SK-N-DZ (cell line): ENCODE data around the gene DNER.

Source experiments
- DNase-seq: peaks from one replicate; pipeline ENCODE4 v3.0.0-alpha.2; 2015; ENCODE audit warnings: low spot score

Gene DNER

DNA sequence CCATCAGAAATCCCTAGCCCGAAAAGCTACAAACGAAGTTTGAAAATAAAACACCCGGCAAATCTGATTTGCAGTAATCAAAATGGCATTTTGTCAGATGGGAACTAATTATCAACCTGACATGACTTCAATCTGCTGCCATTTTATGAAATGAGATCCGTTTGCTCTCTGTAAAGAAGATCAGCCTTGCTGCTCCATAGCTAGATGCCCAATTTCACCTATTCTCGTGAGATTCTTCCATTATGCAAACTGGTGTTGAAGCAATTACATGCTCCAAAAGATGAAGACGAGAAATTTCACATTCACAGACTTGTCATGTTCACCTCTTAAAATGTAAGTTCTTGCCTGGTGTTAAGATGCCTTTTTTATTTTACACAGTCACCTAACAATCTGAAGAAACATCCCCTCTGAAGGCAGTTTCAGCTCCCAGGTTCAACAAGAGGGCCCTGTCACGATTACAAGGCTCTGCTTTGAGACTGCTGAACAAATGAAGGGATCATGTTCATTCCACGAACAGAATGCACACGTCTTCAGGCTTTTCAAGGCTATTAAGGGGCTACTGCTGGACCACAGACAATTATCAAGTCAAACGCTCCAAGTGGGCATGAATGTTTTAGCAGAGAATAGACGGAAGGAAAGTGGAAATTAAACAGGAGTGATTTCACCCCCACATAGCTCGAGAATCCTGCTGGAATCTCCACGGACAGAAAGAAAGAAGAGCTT, 270.6 kb downstream of the DNER start:
- DNase-seq, result no peak

DNA sequence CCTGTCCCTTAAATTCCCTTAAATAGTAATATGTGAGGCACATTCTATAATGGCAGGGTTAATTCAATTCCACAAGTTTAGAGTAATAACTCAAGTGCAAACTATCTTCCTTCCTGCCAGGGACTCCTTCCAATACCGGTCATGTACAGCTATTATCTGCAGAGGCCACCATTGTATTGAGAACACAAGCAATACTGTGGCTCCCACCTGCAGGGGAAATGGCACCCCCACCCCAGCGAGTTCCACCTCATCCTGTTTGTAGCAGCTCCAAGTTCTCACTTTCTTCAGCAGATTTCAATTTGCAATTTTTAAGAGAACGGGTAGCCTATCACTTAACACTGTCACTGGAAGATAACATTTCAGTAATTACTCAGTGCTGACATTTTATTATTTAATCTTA, 271.2 kb downstream of the DNER start:
- no peak for DNase-seq

DNA sequence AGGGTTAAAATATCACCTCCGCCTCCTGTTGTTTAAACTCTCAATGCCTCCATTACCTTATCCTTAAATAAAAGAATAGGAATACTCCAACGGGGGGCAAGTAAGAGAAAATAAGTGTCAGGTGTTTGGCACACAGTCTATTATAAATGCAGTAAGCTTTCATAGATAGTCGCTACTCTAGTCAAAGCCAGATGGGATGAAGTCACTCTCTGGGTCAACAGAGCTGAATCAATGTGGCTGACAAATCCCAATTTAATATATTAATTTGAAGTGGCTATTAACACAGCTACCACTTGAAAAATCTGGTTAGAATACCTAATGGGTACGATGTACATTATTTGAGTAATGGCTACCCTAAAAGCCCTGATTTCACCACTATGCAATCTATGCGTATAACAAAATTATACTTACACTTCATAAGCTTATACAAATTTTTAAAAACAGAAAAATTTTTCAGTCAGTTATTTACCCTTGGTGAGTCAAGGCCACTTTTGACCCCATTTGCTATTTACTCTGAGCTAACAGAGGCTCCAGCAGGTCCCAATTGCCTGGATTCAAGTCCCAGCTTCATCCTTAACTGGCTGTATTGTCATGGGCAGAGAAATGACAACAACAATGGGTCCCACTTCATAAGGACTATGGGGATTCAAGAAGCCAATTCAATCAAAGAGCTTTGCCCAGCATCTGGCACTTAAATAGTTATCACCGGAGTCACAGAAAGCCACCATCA, 275.8 kb downstream of the DNER start:
- DNase-seq, result no peak

DNA sequence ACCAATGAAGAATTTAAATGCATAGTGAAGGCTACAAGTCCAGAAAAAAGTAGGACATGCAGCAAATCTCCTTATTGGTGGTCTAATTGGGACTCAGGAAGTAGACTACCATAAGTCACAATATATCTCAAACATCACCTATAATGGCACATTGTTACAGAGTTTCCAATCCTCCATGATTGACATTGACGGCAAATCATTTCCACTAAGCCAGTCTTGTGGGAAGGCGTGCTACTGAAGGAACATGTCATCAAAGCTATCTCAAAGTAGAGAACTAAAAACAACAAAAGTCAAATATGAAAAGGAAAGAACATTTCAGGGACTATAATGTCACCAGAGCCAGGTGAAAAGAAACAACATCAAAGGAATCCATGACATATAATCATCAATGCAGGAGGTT, 276.9 kb downstream of the DNER start:
- no peak for DNase-seq

DNA sequence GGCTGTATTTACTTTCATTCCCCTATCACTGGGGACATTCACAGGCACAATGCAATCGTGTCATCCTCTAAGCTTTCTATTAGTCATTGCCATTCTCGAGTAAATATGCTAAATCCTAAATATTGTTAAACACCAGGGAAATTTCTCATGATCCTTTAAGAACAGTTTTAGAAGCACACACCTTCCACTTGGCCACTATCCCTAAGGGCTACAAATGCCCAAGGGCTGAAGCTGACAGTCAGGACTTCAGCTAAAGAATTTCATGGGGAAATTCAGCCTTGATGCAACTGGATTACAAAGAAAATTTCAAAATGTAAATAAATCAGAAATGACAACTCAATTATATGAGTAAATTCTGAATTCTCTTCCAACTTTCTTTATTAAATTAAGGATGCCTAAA, 280.2 kb downstream of the DNER start:
- DNase-seq, result no peak

DNA sequence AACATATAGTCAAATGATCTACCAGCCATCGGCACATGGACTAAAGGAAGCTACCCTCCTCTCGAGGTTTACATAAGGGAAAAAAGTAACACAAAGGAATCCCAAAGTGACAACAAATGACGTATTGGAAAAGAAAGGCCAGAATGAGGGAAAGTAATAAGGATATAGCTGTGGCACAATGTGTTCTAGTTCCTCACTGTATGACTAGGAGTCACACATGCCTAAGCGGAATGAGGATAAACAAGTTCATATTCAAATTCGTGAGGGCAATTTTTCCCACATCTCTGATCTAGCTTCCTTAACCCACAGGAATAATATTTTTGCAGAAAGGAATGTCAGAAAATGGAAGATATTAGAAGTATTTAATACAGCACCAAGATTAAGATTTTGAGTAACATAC, 281.0 kb downstream of the DNER start:
- no peak for DNase-seq

DNA sequence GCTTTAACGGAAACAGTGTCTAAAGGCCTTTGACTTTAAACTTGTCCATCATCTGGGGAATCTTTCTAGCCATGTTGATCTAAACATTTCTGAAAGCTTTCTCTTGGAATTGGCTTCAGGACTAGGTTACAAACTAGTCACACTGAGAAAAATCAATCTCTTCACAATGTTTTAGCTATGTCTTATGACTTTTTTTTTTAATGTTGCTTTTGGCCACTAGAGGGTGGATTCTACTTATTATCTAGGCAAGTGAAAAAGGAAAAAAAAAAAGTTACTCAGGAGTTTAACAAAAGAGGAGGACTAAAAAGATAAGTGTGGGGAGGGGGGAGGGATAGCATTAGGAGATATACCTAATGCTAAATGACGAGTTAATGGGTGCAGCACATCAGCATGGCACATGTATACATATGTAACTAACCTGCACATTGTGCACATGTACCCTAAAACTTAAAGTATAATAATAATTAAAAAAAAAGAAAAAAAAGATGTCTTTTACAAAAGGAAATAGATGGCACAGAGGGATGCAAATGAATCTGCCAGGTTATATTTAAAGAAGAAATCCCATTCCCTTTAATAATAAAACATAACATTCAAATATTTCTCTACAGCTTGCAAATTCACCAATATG, 282.9 kb downstream of the DNER start:
- DNase-seq, result peak; percentile 12

DNA sequence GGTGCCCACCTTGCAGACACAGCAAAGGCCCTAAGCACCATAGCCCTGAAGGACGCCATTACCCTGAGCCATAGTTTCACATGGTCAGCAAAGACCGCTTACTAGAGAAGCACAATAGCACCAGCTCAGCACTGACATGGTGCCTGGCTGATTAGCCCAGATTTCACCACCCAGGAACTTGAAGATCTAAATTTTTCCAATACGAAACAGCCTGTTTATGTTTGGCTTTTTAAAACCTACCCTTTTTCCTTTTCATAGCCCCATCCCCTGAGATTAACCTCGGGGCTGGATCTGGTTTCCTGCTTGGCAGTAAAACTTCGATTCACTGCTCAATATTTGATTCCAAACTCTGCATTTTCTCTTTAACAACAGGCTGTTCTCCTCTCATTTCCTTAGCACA, 284.8 kb downstream of the DNER start:
- no peak for DNase-seq

DNA sequence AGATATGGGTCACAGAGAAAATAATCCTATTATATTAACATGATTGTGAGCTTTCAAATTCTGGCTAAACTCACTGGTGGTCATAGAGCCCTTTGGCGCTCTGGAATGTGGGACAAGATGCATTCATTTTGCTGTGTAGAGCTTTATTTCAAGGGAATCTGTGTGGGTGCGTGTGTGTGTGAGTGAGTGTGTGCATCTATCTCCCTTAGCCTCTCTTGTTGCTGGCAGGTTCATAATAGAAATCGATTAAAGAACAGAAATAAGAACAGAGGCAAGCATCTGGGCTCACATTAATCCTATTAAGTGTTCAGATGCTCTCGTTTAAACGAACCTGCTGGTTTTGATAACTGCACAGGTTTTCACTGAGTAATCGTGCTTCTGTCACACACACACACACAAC, 287.9 kb downstream of the DNER start:
- DNase-seq, result no peak

DNA sequence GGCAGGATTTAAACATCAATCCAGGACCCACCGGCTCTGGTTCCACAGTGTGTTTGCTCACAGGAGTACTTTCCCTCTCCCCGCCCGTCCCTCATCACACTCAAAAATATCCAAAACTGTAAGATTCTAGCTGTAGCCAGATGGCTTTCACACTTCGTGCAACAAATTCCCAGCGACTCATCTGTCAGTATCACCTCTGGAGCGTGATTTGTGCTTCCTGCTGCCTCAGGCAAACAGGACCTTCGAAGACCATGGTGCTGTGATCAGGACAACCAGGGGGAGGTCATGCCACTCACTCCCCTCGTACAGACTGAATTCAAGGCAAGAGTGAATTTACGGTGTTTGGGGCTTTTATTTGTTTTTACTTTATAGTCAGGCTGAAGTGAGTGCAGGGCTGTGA, 288.8 kb downstream of the DNER start:
- DNase-seq, result no peak

DNA sequence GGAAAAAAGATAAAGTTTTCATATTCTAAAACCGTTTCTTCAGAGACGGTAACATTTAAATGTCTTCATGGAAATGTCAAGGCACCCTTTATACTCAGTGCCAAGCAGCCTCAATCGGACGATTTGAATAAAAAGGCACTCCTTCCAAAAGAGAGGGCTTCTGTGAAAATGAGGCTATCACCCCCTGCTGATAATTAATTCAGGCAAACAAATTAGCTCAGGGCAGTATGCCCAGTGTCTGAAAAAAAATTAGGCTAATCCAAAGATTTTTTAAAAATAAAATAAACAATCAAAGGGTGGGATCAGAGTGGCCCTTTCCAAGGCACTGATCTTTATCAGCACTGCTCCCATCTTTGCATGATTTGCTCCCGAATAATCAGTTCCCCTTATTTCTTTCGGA, 292.3 kb downstream of the DNER start:
- DNase-seq, result no peak

DNA sequence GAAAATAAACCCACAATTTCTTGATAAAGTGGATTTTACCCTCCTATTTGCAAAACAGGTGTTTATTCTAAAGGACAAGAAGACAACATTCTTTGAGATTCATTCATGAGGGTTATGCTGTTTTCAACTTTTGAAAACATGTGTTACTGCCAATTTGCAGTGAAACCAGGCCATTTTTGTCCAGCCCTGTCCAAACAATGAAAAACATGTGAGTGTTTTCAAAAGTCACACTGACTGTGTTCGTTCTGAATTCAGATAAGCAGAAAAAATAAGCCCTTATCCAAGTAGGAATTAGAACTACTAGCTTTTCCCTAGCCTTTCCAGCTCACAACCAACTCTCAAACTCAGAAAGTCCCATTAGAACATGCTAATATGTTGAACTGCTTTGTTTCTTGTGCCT, 295.2 kb downstream of the DNER start:
- DNase-seq, result no peak

DNA sequence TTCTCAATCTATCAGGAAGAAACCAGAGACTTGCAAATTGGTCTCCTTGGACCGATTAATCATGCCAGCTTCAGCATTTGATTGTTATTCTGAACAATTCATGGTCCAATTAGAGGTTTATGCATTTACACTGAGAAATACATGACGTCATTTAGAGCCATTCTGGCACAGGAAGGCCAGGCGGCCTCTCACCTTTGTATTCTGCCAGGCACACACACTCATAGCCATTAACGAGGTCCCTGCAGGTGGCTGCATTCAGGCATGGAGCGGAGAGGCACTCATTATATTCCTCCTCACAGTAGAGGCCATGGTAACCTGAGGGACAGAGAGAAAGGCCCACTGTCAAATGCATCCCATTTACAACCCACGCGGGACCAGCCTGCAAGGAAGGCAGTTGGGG, 296.4 kb downstream of the DNER start:
- no peak for DNase-seq

DNA sequence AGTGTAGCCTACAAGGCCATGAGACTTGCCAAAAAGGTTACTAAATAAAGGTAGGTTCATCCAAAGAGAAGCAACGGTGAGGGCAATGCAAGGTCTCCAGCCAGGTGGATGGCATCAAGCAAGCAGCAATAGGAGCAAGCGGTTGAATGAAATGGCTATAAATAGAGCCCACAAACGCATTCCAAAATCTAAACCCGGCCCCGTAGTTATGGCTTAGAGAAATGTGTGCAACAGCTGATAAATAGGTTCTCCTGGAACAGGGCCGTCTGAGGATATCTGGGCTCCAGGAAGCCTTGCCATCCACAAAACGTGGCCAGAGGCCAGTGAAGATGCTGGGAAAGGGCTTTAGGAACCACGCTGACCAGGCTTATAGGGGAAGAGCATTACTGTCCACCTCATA, 297.2 kb downstream of the DNER start:
- no peak for DNase-seq

DNA sequence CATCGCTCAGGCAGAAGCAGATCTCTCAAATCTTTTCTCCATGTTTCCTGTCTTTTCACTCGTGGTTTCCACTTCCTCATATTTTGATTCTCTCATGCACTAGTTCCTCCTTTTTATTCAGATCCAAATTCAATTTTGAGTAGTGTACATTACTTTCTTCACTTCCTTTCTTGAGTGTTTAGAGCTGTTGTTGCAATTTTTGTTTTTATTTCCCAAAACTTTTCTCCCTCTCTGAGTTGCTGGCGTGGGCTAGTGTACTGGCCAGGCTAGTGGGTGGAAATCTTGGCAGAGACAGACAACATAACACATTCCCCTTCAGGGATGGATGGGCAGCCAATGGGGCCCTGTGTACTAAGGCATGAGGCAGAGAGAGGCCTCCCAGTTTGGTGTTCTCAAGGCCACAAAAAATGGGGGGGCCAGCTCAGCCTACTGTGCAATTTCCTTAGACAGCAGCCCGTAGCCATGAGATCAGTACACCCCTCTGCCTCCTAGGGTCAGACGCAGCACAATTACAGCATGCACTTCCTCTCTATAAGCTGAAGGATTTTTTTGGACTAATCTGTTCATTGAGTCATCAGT, 298.1 kb downstream of the DNER start:
- DNase-seq, result no peak

DNA sequence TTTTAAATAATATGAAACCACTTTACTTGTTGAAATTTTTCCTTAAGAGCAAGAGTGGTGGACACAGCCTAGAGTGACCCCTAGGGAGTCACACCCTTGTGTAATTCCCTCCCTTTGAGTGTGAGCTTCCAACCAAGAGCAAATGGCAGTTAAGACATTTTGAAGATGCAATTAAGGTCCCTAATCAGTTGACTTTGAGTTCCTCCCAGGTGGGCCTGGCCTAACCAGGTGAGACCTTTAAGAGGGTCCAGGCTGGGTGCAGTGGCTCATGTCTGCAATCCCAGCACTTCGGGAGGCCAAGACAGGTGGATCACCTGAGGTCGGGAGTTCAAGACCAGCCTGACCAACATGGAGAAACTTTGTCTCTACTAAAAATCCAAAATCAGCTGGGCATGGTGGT, 299.7 kb downstream of the DNER start:
- no peak for DNase-seq

DNA sequence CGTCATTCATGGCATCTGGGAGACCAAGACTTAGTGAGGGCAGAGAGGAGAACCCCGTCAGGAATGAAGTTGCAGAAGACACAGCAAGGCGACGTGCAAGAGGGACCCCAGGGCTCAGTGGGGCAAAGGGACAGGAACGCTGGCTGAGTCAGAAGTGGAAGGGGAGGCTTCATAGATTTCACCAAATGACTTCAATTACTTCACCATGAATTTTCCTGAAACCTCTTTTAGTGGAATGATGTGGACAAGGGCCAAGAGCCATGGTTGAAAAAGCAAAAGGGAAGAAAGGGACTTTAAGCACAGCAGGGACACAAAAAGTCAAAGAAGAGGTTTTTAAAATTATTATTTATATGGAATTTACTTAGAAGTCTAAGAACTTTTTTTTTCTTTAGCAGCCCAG, 301.7 kb downstream of the DNER start:
- no peak for DNase-seq

DNA sequence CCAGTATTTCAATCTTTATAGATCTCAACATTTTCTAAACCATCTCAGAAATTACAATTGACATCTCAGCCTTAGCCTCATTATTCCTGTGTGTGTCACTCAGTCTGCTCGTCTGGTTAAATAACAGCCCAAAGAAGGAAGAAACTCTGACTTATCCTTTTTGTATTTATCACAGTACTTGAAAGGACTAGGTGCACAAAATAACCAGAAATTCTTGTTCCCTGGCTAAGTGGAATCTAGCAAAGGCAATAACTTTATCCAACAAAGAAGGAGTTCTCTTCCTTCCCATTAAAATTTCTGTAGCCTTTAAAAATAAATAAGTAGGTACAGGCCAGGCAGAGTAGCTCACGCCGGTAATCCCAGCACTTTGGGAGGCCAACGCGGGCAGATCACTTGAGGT, 303.4 kb downstream of the DNER start:
- DNase-seq, result no peak

DNA sequence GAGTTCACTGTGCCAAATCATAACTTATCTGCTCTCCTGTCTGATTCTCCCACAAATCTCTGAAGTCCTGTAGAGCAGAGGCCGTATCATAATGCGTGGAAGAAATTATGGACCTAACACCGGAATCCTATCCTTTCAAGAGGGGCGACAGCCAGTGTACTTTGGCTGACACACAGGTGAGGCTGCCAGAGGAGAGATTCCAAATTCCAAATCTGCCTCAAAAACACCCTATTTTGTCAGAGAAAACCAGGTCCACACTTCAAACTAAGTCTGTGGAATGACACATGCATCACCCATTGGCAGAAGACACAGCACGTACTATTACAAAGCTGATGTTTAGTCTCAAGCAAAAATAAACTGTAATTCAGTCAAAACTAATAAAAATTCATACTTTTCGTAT, 304.1 kb downstream of the DNER start:
- DNase-seq, result no peak

DNA sequence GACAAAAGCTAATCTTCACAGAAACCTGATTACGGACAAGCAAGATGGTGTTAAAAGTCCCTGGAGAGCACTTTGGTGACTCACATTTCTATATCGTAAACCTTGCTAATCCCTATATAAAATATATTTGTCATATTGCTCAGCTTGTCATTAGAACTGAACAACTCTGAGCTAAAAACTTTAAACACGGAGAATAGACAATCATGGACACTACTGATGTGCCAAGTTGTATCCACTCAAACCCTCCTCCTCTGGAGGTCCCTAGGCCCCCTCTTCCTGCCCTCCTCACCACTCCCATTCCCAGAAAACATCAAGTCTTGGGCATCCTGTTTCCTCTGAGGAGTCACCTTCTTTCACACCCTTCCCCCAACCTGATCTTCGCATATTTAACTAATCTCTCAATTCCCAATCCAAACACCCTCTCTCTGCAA, 304.6 kb downstream of the DNER start:
- DNase-seq, result no peak

DNA sequence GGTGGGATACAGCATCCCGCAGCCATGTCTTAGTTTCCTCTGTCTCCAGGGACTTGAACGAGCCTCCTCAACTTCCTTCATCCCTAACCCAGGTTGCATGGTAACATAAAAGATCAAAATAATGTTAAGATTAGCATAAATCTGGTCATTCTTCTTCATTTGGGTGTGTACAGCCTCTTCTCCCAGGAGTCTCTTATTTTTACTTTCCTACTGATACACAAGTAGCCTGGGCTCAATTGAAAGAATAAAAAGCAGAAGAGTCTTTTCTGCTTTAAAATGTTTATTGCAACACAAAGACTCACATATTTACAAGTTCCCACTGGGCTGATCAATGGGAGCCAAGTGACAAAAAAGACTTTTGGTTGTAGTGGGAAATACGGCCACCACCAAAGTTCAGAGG, 305.4 kb downstream of the DNER start:
- DNase-seq, result no peak

DNA sequence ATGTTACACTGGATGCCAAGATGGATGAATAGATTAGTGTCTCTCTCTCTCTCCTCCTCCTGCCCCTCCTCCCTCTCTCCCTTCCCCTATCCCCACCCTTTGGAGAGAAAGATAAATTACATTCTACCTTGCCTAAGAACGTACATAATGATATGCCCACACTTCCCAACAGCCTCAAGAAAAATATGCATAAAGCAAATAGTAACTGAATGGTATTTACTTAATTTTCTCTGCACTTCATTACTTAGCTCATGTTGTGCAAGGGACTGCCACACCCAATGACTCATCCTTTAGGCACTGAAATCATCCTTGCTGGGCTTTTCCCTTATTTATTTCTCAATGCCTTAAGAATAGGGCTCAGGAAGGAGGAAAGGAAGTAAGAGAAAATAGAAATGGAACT, 306.0 kb downstream of the DNER start:
- DNase-seq, result no peak

DNA sequence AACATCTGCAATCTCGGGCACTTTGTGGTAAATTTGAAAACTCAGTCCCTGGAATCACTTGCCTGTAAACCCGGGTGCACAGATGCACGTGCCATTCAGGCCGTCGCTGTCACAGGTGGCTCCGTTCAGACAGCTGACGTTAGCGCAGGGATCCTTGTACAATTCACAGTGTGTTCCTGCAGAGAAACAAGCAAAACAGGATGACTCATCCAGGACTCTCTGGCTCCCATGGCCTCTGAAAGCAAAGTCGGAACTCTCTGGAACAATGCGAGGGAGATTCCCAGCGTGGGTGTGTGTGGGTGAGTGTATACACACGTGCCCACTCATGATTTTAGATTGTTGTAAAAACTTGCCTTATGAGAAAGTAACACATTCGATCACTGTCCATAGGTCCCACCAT, 307.2 kb downstream of the DNER start:
- no peak for DNase-seq
